ENCODE results near the gene UBASH3A.

DNA sequence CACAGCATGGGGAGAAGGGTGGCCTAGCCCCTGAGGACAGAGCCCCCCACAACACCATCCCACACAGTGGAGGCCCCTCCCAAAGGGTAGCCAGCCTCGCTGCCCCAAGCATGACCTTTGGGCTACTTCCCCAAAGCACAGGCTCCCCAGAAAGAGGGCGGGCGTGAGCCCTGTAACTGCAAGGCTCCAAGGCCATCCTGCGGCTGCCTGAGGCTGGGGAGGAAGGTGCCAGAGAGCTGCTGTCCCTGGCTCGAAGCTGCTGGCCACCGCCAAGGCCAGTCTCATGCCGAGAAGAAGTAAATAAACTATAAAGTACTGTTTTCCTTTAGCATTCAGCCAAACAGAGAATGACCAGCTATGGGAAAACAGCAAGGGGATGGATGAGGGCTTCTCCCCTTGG lies 27.5 kb downstream of the UBASH3A start:
- TF ChIP-seq, protein P1, sequence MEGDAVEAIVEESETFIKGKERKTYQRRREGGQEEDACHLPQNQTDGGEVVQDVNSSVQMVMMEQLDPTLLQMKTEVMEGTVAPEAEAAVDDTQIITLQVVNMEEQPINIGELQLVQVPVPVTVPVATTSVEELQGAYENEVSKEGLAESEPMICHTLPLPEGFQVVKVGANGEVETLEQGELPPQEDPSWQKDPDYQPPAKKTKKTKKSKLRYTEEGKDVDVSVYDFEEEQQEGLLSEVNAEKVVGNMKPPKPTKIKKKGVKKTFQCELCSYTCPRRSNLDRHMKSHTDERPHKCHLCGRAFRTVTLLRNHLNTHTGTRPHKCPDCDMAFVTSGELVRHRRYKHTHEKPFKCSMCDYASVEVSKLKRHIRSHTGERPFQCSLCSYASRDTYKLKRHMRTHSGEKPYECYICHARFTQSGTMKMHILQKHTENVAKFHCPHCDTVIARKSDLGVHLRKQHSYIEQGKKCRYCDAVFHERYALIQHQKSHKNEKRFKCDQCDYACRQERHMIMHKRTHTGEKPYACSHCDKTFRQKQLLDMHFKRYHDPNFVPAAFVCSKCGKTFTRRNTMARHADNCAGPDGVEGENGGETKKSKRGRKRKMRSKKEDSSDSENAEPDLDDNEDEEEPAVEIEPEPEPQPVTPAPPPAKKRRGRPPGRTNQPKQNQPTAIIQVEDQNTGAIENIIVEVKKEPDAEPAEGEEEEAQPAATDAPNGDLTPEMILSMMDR (IDR thresholded peaks at IDR 0.05): no peak
- TF ChIP-seq POLR2A (IDR thresholded peaks at IDR 0.05) (no peak), EP300 (IDR thresholded peaks at IDR 0.05) (no peak)
